B cell (primary cell): Measurements from ENCODE around the gene ATP12A. TPM values are rescaled to one million over a fixed set of nuclear protein-coding genes. Genes with fewer than 3 reads are reported as not detected.

Experiments
- ATAC-seq: fragments of 200-7000 bp; cut with Tn5 transposase; one replicate; pipeline ENCODE4 v1.10.0; 2021; ENCODE audit warnings: low read depth, mild to moderate bottlenecking, moderate number of reproducible peaks, moderate library complexity
- CTCF ChIA-PET: fragments of 350-600 bp; sonication (Branson Sonifier 250); formaldehyde crosslinking; loops from one replicate; lab custom pipeline; 2021; ENCODE audit warnings: antibody characterized with exemption, inconsistent platforms; lab: Charles Lee
- POLR2A ChIA-PET: fragments of 350-600 bp; sonication (Branson Sonifier 250); formaldehyde crosslinking; loops from one replicate; lab custom pipeline; 2021; ENCODE audit warnings: antibody characterized with exemption; lab: Charles Lee
- DNase-seq: peaks from one replicate; pipeline ENCODE4 v3.0.0; 2013
- H2AFZ ChIP-seq: 2 replicates; pipeline ENCODE4 v1.6.1; 2012; ENCODE audit warnings: mild to moderate bottlenecking, low read depth, low read length; ENCODE audit not compliant: insufficient read depth, poor library complexity, severe bottlenecking
- H3K27ac ChIP-seq, 2 donors: 1 replicate in 1 of 2; 2 replicates in 1 of 2; pipeline ENCODE4 v1.5.1; 2012 to 2013; ENCODE audit warnings: low read length in 2 of 2, mild to moderate bottlenecking in 2 of 2, moderate library complexity in 1 of 2
- H3K27me3 ChIP-seq, 4 experiments: fragments of 200-600 bp in 1 of 4; sonication (generic) in 1 of 4; replicated peaks in 1 of 4; 1 replicate in 2 of 4; 2 replicates in 2 of 4; pipeline versions ENCODE4 v1.6.1 to v1.7.0; 2013 to 2016; ENCODE audit warnings: low read length in 3 of 4, mild to moderate bottlenecking in 2 of 4, mixed read lengths in 1 of 4, moderate library complexity in 1 of 4; ENCODE audit not compliant: insufficient read depth in 4 of 4, control insufficient read depth in 3 of 4; ENCODE audit errors: control extremely low read depth in 1 of 4
- H3K36me3 ChIP-seq, 2 experiments: replicated peaks in 1 of 2; 1 replicate in 1 of 2; 2 replicates in 1 of 2; pipeline versions ENCODE4 v1.6.1 to v1.7.1; 2013; ENCODE audit warnings: low read length in 1 of 2; ENCODE audit not compliant: insufficient read depth in 2 of 2, control insufficient read depth in 1 of 2; ENCODE audit errors: control extremely low read depth in 1 of 2, extremely low read depth in 1 of 2
- H3K4me1 ChIP-seq, 2 donors: fragments of 200-600 bp in 1 of 2; sonication (generic) in 1 of 2; 1 replicate in 1 of 2; 2 replicates in 1 of 2; pipeline versions ENCODE4 v1.5.1 to v1.6.1; 2013 to 2017; ENCODE audit warnings: low read length in 2 of 2; ENCODE audit not compliant: control insufficient read depth in 2 of 2, insufficient read depth in 2 of 2
- H3K4me2 ChIP-seq: replicated peaks from 2 replicates; pipeline ENCODE3; 2012; ENCODE audit warnings: mild to moderate bottlenecking, low read depth, low read length; ENCODE audit not compliant: poor library complexity, severe bottlenecking
- H3K4me3 ChIP-seq, 5 experiments: fragments of 200-600 bp in 1 of 5; sonication (generic) in 1 of 5; 1 replicate in 3 of 5; 2 replicates in 2 of 5; pipeline versions ENCODE4 v1.5.1 to v1.7.0; 2011 to 2016; ENCODE audit warnings: low read length in 4 of 5, mild to moderate bottlenecking in 4 of 5, low read depth in 2 of 5, control low read depth in 1 of 5, moderate library complexity in 1 of 5; ENCODE audit not compliant: insufficient read depth in 1 of 5; ENCODE audit errors: control extremely low read depth in 1 of 5, extremely low read depth in 1 of 5
- H3K79me2 ChIP-seq: fragments of 200-600 bp; sonication (generic); one replicate; pipeline ENCODE4 v1.6.0; 2016; ENCODE audit warnings: low read length; ENCODE audit not compliant: control insufficient read depth, insufficient read depth
- H3K9ac ChIP-seq: fragments of 200-600 bp; sonication (generic); 2 replicates; pipeline ENCODE4 v1.6.1; 2017; ENCODE audit warnings: mild to moderate bottlenecking, low read length, moderate library complexity
- H3K9me3 ChIP-seq, 3 donors: one replicate each; pipeline versions ENCODE4 v1.6.1 to v1.7.1; 2013; ENCODE audit warnings: low read length in 2 of 3; ENCODE audit not compliant: control insufficient read depth in 2 of 3, insufficient read depth in 1 of 3; ENCODE audit errors: control extremely low read depth in 1 of 3
- H4K20me1 ChIP-seq: 2 replicates; pipeline ENCODE4 v1.6.0; 2012; ENCODE audit warnings: mild to moderate bottlenecking, low read length; ENCODE audit not compliant: insufficient read depth, control insufficient read depth, poor library complexity, severe bottlenecking
- H3K27ac Mint-ChIP-seq: one replicate; pipeline ENCODE4 v1.8.0; 2021; ENCODE audit warnings: mixed read lengths
- H3K27me3 Mint-ChIP-seq: one replicate; pipeline ENCODE4 v1.8.0; 2021; ENCODE audit warnings: mixed read lengths
- H3K4me1 Mint-ChIP-seq: one replicate; pipeline ENCODE4 v1.8.0; 2021; ENCODE audit warnings: mixed read lengths
- H3K4me3 Mint-ChIP-seq: one replicate; pipeline ENCODE4 v1.8.0; 2021; ENCODE audit warnings: mixed read lengths
- H3K9me3 Mint-ChIP-seq: one replicate; pipeline ENCODE4 v1.8.0; 2022; ENCODE audit warnings: mixed read lengths; ENCODE audit not compliant: insufficient read depth
- EZH2 ChIP-seq: IDR thresholded peaks from 2 replicates; pipeline ENCODE4 v1.6.1; 2012; ENCODE audit warnings: borderline replicate concordance, low read depth, mild to moderate bottlenecking, moderate library complexity, low read length; ENCODE audit not compliant: insufficient read depth, poor library complexity, severe bottlenecking
- WGBS: methylation state at CpG from one replicate; pipeline ENCODE4 v1.1.5; 2013; ENCODE audit warnings: missing lambda C conversion rate; ENCODE audit not compliant: insufficient coverage; 5-methylcytosine and 5-hydroxymethylcytosine counted together
- intact Hi-C: fragments of 100-400 bp; cut with micrococcal nuclease; formaldehyde crosslinking; loops from one replicate; pipeline ENCODE4 v1.10.0; 2022
- polyA plus RNA-seq: library from polyadenylated mRNA; depleted of rRNA; stranded (reverse); fragments of >200 nt; gene quantifications from 2 replicates; pipeline ENCODE4 v1.2.3, GENCODE V29; 2012
- total RNA-seq, 2 donors: library from RNA; stranded (reverse); fragments of 120-200 nt in 1 of 2; gene quantifications; 1 replicate in 1 of 2; 2 replicates in 1 of 2; pipeline versions ENCODE4 v1.2.3 to v1.2.4, GENCODE V29; 2013 to 2022
- TF ChIP-seq, protein P1 (sequence below): fragments of 200-600 bp; IDR thresholded peaks from one replicate; pipeline ENCODE4 v1.8.0; 2022; ENCODE audit warnings: antibody characterized with exemption, mild to moderate bottlenecking

ATP12A gene
- total and polyA plus RNA-seq, 2 donors (not counting 1 experiment from before 2014, with no cell fraction given), result not detected

DNA sequence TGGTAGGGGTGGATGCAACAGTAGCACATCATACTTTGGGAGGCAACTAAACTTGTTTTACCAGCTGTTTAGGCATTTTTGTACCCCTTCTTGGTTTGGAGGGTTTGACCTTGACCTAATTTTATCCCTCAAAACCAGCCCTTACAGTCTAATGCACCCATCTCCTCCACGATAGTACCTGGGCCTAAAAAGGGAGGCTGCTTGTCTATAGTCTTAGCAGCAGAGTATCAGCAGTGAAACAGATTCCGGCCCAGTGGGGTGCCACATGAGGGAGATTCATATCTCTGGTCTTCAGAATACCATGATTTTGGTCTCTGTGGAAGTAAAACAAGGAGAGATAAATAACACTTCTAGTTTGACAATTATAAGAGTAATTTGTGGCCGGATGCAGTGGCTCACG, 39.5 kb upstream of the ATP12A start:
- Mint-ChIP-seq H3K4me3 (no peak overlapping the region), H3K27me3 (peaks cover 19% of the 10 kb centered on the region), H3K9me3 (no peaks in the 10 kb centered on the region), H3K4me1 (no peaks in the 10 kb centered on the region), H3K27ac (no peak overlapping the region)
- no peaks in the 10 kb centered on the region for H3K4me1 ChIP-seq
- intact Hi-C loops, result no loop called here
- no peaks in the 10 kb centered on the region for H3K36me3 ChIP-seq
- H3K79me2 ChIP-seq, result no peaks in the 10 kb centered on the region
- CTCF ChIA-PET, result no interaction called here
- H3K9me3 ChIP-seq, result peaks cover 0 to 6% (median 0%) of the 10 kb centered on the region in 3 donors
- ATAC-seq (no peak), DNase-seq (no peak)
- H3K27me3 ChIP-seq, result no peaks in the 10 kb centered on the region
- no peak overlapping the region for H3K4me2 ChIP-seq
- no peak for TF ChIP-seq EZH2
- TF ChIP-seq, protein P1, sequence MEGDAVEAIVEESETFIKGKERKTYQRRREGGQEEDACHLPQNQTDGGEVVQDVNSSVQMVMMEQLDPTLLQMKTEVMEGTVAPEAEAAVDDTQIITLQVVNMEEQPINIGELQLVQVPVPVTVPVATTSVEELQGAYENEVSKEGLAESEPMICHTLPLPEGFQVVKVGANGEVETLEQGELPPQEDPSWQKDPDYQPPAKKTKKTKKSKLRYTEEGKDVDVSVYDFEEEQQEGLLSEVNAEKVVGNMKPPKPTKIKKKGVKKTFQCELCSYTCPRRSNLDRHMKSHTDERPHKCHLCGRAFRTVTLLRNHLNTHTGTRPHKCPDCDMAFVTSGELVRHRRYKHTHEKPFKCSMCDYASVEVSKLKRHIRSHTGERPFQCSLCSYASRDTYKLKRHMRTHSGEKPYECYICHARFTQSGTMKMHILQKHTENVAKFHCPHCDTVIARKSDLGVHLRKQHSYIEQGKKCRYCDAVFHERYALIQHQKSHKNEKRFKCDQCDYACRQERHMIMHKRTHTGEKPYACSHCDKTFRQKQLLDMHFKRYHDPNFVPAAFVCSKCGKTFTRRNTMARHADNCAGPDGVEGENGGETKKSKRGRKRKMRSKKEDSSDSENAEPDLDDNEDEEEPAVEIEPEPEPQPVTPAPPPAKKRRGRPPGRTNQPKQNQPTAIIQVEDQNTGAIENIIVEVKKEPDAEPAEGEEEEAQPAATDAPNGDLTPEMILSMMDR, result no peak
- H4K20me1 ChIP-seq, result no peaks in the 10 kb centered on the region
- H3K4me3 ChIP-seq, result no peak overlapping the region
- WGBS, result 83% methylated on average over 1 of the region's 4 CpGs
- POLR2A ChIA-PET, result no interaction called here
- no peak overlapping the region for H2AFZ ChIP-seq
- no peak overlapping the region for H3K27ac ChIP-seq
- H3K9ac ChIP-seq, result no peak overlapping the region

DNA sequence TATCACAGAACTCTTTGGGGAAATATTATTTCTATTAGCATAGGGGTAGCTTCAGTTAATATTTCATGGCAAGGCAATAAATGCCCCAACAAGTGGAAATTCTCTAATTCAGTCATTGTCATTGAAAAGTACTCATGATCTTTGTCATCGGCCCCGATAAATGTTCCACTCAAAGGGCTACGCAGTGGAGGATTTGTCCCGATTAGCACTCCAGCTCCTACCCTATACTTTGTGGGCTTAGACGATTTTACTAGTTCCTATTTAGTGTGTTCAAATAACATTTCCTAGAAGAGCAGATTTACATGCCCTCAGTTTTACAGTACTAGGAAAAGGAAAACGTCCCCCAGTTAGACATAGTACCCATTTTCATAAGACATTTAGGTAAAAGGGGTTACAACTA, 38.0 kb upstream of the ATP12A start:
- Mint-ChIP-seq H3K9me3 (no peaks in the 10 kb centered on the region), H3K4me1 (no peaks in the 10 kb centered on the region), H3K27ac (no peak overlapping the region), H3K4me3 (no peak overlapping the region), H3K27me3 (peaks cover 26% of the 10 kb centered on the region)
- H3K27ac ChIP-seq, result no peak overlapping the region
- no peaks in the 10 kb centered on the region for H3K36me3 ChIP-seq
- DNase-seq (no peak), ATAC-seq (no peak)
- H3K4me3 ChIP-seq, result no peak overlapping the region
- POLR2A ChIA-PET, result no interaction called here
- CTCF ChIA-PET, result interaction anchor here (1.0 kb wide), 1 partner anchor 51 kb away, joined by 3 read pairs; no protein-coding TSS in a partner anchor
- intact Hi-C loops, result no loop called here
- no peaks in the 10 kb centered on the region for H3K4me1 ChIP-seq
- TF ChIP-seq, protein P1, result no peak
- TF ChIP-seq EZH2, result no peak
- no peaks in the 10 kb centered on the region for H4K20me1 ChIP-seq
- peaks cover 0 to 6% (median 0%) of the 10 kb centered on the region in 3 donors for H3K9me3 ChIP-seq
- no peaks in the 10 kb centered on the region for H3K79me2 ChIP-seq
- WGBS, result 100% methylated on average over 1 of the region's 6 CpGs
- no peaks in the 10 kb centered on the region for H3K27me3 ChIP-seq
- no peak overlapping the region for H2AFZ ChIP-seq
- no peak overlapping the region for H3K4me2 ChIP-seq
- H3K9ac ChIP-seq, result no peak overlapping the region
